Liver (tissue), 3 donors: ENCODE results near the gene SERPINA9.

Source experiments
- CTCF ChIP-seq: fragments of 150-350 bp; IDR thresholded peaks from 2 replicates; pipeline ENCODE4 v1.5.1; 2017; ENCODE audit warnings: improper control_type of control experiment, low read depth, low read length; ENCODE audit not compliant: missing input control
- JUND ChIP-seq, 2 donors: IDR thresholded peaks; 2 replicates each; pipeline ENCODE4 v1.6.1; 2016; ENCODE audit warnings: antibody characterized with exemption in 2 of 2
- RAD21 ChIP-seq, 2 donors: IDR thresholded peaks; 2 replicates each; pipeline ENCODE4 v1.6.1; 2016; ENCODE audit warnings: antibody characterized with exemption in 2 of 2, mild to moderate bottlenecking in 2 of 2
- REST ChIP-seq: IDR thresholded peaks from 2 replicates; pipeline ENCODE4 v1.6.1; 2016; ENCODE audit warnings: antibody characterized with exemption, mild to moderate bottlenecking
- RXRA ChIP-seq, 2 donors: IDR thresholded peaks; 2 replicates each; pipeline ENCODE4 v1.6.1; 2017 to 2018; ENCODE audit warnings: antibody characterized with exemption in 2 of 2, mild to moderate bottlenecking in 1 of 2
- SP1 ChIP-seq: IDR thresholded peaks from 2 replicates; pipeline ENCODE4 v1.6.1; 2018; ENCODE audit warnings: antibody characterized with exemption, mild to moderate bottlenecking
- TAF1 ChIP-seq: conservative IDR thresholded peaks from 2 replicates; pipeline ENCODE4 v1.6.1; 2016; ENCODE audit warnings: antibody characterized with exemption, mild to moderate bottlenecking
- YY1 ChIP-seq: IDR thresholded peaks from 2 replicates; pipeline ENCODE4 v1.6.1; 2016; ENCODE audit warnings: antibody characterized with exemption, mild to moderate bottlenecking
- ZBTB33 ChIP-seq: IDR thresholded peaks from 2 replicates; pipeline ENCODE4 v1.6.1; 2016; ENCODE audit warnings: antibody characterized with exemption
- TF ChIP-seq, protein P1 (sequence below): IDR thresholded peaks from 2 replicates; pipeline ENCODE4 v1.6.1; 2016; ENCODE audit warnings: antibody characterized with exemption
- TF ChIP-seq, protein P2 (sequence below): IDR thresholded peaks from 2 replicates; pipeline ENCODE4 v1.6.1; 2016; ENCODE audit warnings: antibody characterized with exemption
- donor health status: healthy.
- donor health status: healthy.

- TF ChIP-seq TAF1 (no peak), CTCF (no peak), YY1 (no peak), RAD21 (IDR thresholded peaks at IDR 0.05) (no peak), REST (no peak), RXRA (IDR thresholded peaks at IDR 0.05) (no peak), SP1 (no peak), ZBTB33 (no peak), JUND (IDR thresholded peaks at IDR 0.05) (no peak)
- TF ChIP-seq, protein P1, sequence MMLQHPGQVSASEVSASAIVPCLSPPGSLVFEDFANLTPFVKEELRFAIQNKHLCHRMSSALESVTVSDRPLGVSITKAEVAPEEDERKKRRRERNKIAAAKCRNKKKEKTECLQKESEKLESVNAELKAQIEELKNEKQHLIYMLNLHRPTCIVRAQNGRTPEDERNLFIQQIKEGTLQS = no peak
- TF ChIP-seq, protein P2, sequence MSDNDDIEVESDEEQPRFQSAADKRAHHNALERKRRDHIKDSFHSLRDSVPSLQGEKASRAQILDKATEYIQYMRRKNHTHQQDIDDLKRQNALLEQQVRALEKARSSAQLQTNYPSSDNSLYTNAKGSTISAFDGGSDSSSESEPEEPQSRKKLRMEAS = no peak
Observed at GRCh38 chr14:94494085-94494484, 18.1 kb upstream of the SERPINA9 start.
